Endometrium (tissue), 2 donors: ENCODE results near the gene AP2A1.
"Not testable (repeated sequence)": the region's sequence is repeated elsewhere in the genome, so short reads cannot be mapped to it uniquely, and the experiment has no call there.

Source experiments
- FAIRE-seq: peaks from 2 replicates; lab custom pipeline; 2012; peaks lifted over from hg19 to GRCh38; lab: Jason Lieb, UNC
- donor health status: control.
- donor health status: control.

Gene AP2A1

DNA sequence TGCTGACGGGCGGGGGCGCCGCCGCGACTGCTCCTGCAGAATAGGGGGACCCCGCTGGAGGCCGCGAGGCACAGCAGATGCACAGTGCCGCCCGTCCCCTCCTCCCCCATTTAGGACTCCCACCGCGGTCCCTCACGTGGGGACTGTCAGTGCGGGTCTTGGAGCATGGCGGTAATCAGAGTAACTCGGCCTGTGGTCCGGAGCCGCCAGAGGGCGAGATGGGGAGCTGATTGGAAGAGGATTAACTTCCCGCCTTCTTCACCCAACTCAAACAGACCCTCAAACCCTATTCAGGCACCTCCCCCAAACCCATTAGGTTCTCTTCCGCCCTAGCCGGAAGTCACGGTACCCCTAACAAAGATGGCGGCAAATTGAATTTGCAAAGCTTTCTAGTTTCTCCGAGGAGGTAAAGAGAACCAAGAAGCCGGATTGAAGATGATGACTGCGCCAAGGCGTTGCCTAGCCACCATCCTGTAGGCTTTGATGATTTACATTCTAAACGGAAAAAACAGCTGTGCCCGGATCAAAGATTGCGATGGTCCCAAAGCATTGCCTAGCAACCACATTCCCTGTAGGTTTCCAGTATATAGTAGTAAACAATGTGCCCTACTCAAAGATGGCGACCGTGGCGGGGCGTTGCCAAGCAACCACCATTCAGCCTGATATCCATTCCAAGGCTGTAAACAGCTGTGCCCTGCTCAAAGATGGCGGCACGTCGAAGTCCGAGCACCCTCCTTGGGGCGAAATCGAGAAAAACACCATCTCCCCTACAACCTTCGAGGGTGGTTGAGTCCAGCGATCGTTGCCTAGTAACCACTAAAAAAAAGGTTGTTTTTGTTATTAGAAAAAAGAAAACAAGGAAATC lies 46.4 kb downstream of the AP2A1 start, which contains the start of gene FUZ:
Gene FUZ (minus strand): TSS at position 296 of the 865 bp plus-strand sequence. CDS start 186 bp downstream, at position 110.
- FAIRE-seq, result peak; percentile 99

DNA sequence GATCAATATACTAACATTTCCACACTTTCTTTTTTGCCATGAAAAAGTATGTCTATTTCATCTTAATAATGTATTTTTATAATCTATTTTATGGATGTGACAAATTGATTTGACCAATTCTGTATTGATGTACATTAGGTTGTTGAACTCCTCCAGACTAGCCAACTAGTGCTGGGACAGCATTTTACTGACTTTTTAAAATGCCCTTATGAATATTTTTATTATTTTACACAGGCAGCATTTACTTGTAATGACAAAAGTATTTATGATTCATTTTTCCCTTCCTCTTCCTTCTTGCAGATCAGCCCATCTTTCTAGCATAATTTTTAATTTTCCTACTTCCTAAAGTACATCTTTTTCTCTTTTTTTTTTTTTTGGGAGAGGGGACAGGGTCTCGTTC lies 47.2 kb downstream of the AP2A1 start:
- no peak for FAIRE-seq

DNA sequence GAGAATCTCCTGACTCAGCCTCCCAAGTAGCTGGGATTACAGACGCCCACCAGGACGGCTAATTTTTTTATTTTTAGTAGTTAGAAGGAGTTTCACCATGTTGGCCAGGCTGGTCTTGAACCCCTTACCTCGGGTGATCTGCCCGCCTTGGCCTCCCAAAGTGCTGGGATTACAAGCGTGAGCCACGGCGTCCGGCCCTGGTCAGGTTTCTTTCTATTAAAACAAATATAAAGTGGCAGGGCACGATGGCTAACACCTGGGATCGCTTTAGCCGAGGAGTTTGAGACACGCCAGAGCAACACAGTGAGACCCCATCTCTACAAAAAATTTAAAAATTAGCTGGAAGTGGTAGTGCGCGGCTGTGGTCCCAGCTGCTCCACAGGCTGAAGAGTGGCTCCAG lies 49.8 kb downstream of the AP2A1 start:
- no peak for FAIRE-seq

DNA sequence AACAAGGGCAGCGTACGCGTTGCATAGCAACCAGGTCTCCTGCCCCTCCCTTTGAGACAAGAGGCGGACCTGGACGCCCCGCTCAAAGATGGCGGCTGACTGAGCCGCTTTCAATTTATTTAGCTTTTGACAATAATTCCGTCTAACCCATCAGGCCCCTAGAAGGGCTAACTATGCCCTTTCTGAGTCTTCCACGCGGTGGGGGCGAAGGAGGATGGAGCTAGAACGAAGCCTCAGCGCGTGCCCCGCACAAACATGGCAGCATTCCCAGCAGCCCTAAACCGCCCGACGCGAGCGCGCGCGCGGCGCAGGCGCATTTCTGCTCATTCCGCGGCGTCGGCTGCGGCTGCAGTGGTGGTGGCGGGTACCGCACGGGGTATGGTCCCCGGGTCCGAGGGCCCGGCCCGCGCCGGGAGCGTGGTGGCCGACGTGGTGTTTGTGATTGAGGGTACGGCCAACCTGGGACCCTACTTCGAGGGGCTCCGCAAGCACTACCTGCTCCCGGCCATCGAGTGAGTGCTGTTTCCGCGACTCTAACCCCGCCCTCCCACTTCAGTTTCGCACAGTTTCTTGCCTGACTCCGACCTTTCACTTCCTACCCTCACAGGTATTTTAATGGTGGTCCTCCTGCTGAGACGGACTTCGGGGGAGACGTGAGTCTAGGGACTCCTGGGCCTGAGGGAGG lies 51.3 kb downstream of the AP2A1 start, which contains the start of gene MED25:
Gene MED25 (plus strand): TSS at position 326 of the 685 bp plus-strand sequence. CDS start 53 bp downstream, at position 379.
- FAIRE-seq, result peak; percentile 35

DNA sequence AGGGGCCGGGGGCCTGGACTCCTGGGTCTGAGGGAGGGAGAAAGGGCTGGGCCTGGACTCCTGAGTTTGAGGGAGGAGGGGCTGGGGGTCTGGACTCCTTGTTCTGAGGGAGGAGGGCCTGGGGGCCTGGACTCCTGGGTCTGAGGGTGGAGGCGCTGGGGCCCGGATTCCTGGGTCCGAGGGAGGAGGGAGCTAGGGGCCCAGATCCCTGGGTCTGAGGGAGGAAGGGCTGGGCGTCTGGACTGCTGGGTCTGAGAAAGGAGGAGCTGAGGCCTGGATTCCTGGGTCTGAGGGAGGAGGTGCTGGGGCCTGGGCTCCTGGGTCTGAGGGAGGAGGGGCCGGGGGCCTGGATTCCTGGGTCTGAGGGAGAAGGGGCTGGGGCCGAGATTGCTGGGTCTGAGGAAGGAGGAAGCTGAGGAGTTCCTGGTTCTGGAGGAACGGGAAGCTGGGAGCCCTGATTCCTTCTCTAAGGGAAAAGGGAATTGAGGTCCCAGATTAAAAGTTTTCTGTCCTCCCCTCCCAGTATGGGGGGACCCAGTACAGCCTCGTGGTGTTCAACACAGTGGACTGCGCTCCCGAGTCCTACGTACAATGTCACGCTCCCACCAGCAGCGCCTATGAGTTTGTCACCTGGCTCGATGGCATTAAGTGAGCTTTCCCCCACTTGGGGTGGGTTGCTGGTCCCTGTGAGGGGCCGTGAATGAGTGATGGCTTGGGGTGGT lies 52.0 kb downstream of the AP2A1 start:
- FAIRE-seq, result no peak

DNA sequence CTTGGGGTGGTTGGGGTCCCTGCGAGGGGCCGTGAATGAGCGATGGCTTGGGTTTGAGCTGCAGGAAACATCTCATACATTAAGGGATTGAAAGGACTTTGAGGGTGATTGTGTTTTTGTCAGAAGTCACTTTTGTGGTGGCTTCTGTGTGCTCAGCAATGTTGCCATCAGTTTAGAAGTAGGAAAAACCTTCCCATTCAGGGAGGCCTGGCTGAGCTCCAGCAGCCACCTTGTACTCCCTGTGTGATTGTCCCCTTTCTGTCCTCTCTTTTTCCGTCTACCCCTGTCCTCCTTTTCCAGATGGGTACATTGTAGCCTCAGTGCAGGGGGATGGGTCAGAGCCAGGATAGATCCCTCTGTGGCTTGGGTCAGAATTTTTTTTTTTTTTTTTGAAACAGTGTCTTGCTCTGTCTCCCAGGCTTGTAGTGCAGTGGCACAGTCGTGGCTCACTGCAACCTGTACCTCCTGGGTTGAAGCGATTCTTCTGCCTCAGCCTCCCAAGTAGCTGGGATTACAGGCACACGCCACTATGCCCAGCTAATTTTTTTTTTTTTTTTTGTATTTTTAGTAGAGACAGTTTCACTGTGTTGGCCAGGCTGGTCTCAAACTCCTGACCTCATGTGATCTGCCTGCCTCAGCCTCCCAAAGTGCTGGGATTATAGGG lies 52.8 kb downstream of the AP2A1 start:
- not testable (repeated sequence) for FAIRE-seq

DNA sequence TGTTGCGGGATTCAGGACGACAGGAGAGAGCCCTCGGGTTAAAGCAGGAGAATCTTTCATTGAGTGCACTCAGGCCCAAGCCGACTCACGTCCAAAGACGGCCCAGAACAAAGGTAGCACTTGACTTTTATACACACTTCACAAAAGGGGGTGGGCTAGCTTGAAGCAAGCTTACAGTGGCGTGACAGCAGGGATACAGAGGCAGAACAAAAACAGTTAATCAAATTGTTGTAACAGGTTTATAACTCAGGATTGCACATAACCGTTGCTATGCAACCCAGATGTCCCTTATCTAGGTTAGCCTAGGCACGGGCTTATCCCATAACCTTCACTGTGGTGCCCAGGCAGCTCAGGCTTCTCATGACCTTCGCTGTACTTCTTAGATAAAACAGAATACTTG lies 53.3 kb downstream of the AP2A1 start:
- FAIRE-seq, result no peak

DNA sequence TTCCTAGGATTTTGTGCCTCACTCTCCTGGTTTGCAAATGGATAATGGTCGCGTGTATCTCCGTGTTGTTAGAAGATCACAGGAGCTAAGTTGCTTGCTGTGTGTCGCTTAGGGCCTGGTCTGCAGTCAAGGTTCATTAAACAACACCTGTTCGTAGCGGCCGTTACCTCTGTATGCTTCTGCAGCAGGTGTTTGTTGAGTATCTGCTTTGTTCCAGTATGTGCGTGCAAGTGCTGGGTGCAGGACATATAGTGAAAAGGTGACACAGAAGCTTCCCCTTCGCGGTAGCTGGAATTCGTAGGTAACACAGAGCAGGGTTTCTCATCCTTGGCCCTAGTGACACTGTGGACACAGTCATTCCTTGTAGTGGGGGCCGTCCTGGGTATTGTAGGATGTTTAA lies 56.7 kb downstream of the AP2A1 start:
- no peak for FAIRE-seq

DNA sequence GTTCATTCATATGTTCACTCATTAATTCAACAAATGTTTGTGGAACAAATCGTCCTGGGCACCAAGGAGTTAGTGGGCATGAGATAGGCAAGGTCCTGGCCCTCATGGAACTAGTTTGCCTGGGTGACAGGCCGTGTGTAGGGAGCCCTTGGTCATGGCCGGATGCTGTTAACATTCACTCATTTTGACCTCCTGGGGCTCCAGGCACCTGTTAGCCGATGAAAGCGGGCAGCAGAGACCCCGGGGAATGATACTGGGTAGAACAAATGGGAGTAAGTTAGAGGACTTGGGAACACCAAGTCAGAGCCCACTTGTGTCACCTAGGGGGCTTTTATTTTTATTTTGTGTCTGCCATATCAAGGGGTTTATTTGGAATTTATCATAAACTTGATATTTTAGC lies 57.9 kb downstream of the AP2A1 start:
- FAIRE-seq, result no peak

DNA sequence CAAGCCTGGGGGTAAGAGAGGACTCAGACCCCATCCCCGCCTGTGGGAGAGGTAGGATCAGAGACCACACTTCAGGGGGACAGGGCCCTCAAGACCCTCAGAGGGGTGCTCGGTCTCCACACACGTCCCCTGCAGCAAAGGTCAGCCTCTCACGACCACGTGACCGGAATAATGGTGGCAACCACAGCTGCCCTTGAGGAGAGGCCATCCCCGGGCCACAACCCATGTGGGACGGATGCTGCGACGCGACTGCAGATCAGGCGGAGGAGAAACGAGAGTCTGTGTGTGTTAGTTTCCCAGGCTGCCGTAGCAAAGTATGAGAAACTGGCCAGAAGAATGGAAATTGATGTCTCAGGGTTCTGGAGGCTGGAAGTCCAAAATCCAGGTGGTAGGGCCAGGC lies 60.2 kb downstream of the AP2A1 start:
- FAIRE-seq, result no peak

DNA sequence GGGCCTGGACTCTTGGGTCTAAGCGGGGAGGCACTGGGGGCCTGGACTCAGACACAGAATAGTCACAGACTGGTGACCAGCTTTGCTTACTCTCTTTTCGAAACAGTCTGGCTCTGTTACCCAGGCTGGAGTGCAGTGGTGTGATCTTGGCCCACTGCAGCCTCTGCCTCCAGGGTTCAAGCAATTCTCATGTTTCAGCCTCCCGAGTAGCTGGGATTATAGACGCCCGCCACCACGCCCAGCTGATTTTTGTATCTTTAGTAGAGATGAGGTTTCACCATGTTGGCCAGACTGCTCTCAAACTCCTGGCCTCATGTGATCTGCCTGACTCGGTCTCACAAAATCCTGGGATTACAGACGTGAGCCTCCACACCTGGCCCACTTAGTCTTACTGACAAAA lies 62.4 kb downstream of the AP2A1 start:
- FAIRE-seq, result no peak

DNA sequence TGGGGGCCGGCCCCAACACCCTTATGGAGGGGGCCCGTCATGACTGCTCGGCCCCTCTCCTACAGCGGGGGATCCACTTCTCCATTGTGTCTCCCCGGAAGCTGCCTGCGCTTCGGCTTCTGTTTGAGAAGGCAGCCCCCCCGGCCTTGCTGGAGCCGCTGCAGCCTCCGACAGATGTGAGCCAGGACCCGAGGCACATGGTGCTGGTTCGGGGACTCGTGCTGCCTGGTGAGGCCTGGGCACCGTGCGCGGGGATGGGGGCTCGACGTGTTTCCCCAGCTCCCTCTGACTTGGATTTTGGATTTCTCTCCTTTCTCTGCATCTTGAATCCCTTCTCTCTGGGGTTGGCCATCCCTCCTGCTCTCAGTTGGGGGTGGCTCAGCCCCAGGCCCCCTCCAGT lies 62.9 kb downstream of the AP2A1 start:
- FAIRE-seq, result no peak

DNA sequence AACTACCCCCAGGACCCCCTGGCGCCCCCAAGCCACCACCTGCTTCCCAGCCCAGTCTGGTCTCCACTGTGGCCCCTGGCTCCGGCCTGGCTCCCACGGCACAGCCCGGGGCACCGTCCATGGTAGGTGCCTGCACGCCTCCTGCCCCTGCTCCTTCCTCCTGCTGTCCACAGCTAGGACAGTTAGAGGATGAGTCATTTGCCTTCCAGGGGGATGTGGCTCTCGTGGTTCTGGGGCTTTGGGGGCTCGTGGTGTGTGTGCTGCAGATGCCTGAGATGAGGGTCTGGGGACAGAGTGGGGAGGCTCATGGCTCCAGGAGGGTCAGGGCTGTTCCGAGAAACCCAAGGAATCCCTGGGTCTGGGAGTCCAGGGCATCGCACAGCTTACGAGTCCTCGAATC lies 64.0 kb downstream of the AP2A1 start:
- no peak for FAIRE-seq

DNA sequence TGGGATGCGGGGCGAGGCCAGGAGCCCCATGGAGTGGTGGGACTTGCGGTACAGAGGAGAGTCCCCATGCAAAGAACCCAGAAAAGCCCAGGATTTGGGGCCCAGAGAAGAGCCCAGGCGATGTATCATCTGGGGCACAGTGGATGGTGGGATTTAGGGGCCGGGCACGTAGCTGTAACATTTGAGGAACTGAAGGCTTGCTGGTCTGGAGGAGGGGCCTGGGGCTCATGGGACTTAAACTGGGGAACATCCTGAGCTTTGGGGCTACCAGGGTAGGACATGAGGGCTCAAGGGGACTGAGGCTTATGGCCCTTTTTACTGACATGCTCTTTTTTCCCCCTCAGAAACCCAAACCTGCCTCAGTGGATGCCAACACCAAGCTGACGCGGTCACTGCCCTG lies 64.8 kb downstream of the AP2A1 start:
- FAIRE-seq, result no peak

DNA sequence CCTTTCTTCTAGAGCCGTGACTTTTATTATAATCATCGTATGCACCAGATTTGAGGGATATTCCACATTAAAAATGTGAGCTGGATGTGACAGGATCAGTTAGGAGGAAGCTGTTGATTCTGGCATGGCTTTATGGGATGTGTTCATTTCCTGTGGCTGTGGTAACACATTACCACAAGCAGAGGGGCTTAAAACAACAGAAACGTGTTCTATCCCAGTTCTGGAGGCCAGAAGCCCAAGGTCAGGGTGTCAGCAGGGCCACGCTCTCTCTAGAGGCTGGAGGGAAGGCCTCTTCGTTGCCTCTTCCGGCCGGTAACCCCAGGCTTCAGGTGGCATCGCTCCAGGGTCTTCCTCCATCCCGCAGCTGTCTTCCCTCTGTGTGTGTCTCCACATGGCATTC lies 65.8 kb downstream of the AP2A1 start:
- no peak for FAIRE-seq

DNA sequence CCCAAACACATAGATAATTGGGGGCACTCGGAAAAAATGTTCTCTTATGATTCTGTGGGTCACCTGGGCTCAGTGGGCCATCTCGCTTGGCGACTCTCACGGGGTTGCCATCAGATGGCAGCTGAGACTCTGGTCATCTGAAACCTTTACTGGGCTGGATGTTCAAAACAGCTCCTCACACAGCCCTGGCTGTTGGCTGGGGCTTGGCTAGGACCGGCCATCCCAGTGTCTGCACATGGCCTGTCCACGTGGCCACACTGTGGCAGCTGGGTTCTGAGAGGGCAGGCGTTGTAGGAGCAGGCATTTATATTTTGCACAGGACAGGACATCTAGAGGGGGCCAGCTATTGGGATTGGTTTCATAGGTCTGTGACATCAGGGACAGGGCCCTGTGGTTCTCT lies 66.8 kb downstream of the AP2A1 start:
- no peak for FAIRE-seq

DNA sequence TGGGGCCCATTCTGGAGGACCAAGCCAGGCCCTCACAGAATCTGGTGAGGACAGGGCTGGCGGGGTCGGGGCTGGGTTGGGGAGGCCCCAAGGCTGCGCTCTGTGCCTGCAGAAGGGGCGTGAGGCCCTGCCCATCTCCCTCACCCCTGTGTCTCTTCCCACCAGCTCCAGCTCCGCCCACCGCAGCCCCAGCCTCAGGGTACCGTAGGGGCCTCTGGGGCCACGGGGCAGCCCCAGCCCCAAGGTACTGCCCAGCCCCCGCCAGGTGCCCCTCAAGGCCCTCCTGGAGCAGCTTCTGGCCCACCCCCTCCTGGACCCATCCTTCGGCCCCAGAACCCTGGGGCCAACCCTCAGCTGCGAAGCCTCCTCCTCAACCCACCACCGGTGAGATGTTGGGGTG lies 68.8 kb downstream of the AP2A1 start:
- no peak for FAIRE-seq

DNA sequence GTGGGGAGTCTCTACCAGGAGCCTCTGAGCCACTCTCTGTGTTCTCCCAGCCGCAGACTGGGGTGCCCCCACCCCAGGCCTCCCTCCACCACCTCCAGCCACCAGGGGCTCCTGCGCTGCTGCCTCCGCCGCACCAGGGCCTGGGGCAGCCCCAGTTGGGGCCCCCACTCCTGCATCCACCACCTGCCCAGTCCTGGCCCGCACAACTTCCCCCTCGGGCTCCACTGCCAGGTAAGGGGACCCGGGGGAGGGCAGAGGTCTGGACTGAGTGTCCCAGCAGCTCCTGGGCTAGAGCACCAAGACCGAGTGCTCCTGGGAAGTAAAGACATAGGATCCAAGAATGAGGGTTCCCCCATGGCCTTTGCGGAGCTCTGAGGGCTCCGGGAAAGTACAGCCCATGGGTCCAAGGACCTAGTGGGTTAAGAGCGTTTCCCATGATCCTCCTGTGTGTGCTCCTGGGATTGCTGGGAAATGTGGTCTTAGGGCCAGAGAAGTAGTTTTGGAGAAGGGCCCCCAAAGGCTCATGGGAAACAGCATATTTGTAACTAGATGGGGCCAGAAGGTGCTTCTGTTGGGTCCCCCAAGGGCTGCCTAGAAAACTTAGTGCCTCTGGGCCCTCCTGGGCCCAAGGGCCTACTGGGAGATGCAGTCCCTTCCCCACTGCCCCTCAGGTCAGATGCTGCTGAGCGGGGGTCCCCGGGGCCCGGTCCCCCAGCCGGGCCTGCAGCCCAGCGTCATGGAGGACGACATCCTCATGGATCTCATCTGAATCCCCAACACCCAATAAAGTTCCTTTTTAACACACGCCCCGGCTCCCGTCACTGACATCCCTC lies 69.6 kb downstream of the AP2A1 start:
- no peak for FAIRE-seq

DNA sequence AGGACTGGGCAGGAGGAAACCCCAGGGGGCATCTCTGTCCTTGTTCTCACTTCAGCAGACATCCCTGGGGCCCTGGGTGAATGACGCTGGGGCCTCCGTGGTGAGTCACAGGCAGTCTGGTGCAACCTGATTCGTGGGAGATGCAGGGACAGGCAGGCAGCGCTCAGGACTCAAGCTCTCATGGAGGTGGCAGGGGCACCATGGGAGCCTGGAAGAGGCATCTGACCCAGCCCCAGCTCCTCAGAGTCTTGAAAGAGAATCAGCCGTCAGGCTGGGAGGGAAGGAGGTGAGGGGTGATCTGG lies 70.2 kb downstream of the AP2A1 start:
- no peak for FAIRE-seq

DNA sequence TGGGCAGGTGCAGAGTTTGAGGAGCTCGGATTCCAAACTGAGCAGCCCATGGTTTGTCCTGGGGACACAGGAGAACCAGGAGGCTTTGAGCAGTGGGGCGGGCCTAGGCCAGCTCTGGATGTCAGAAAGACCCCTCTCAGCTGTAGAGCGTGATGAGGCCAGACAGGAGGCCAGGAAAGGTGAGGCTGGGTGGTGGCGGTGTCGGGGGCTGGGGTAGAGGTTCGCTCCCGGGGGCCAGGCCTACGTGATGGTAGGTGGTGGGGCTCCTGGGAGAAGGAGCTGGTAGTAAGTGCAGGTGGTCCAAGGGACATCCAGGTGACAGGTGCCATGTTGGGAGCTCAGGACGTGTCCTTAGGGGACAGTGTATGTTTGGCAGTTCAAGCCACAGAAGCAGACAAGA lies 70.6 kb downstream of the AP2A1 start:
- FAIRE-seq, result no peak

DNA sequence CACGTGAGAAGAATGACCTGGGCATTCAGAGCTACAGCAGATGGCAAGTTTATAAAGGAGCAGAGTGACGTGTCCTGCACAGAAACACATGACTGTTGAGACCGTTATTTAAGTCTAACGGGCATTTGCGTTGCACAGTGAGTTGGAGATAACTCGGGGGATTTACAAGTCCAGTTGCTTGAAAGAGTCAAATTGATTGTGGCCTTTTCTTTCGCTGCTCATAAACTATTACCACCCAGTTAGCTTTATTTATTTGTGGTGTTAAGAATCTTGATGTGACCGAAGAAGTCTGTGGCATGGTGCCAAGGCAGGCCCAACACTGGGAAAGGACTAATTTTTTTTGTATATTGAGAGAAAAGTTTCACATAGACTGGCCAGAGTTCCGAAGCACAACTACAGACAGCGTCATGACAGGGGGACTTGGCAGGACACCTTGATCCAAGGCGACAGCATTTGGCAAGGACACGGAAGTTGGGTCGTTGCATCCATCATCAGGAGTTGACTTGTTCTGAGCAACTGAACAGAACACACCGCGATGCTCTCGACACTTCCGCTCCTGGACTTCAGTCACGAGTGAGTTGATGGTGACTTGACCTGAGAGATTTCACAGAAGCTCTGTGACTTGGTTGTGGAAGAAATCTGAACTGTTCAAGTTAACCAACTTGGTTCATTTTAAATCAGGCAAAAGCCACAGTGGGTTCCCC lies 72.2 kb downstream of the AP2A1 start:
- no peak for FAIRE-seq
